Neural cell (in vitro differentiated cells): Measurements from ENCODE around the gene CLPSL2. TPM values are rescaled to one million over a fixed set of nuclear protein-coding genes. Genes with fewer than 3 reads are reported as not detected.

ENCODE experiments used
- H2AFZ ChIP-seq: fragments of 200-600, 300-800 bp; sonication (generic), shearing (Covaris generic); 2 replicates; pipeline ENCODE4 v1.6.0; 2014; ENCODE audit warnings: low read depth, mild to moderate bottlenecking, antibody characterized with exemption, low read length, moderate library complexity
- H3F3A ChIP-seq: fragments of 200-600 bp; shearing (Covaris generic); 2 replicates; pipeline ENCODE4 v1.6.1; 2016; ENCODE audit warnings: mild to moderate bottlenecking, moderate library complexity, mixed read lengths, antibody characterized with exemption, low read length; ENCODE audit not compliant: insufficient read depth, poor library complexity, severe bottlenecking
- H3K27ac ChIP-seq: fragments of 200-600, 300-800 bp; sonication (generic), shearing (Covaris generic); 2 replicates; pipeline ENCODE4 v1.5.1; 2014; ENCODE audit warnings: mild to moderate bottlenecking, low read length, moderate library complexity
- H3K27me3 ChIP-seq: fragments of 300-800, 200-600 bp; sonication (generic), shearing (Covaris generic); 2 replicates; pipeline ENCODE4 v1.6.0; 2014; ENCODE audit warnings: mild to moderate bottlenecking, low read depth, low read length, moderate library complexity; ENCODE audit not compliant: insufficient read depth
- H3K36me3 ChIP-seq: fragments of 300-800, 200-600 bp; sonication (generic), shearing (Covaris generic); 2 replicates; pipeline ENCODE4 v1.5.1; 2014; ENCODE audit warnings: mild to moderate bottlenecking, antibody characterized with exemption, low read length, moderate library complexity; ENCODE audit not compliant: insufficient read depth
- H3K4me2 ChIP-seq: fragments of 300-800, 200-600 bp; sonication (generic), shearing (Covaris generic); 2 replicates; pipeline ENCODE4 v1.6.0; 2014; ENCODE audit warnings: mild to moderate bottlenecking, low read length
- H3K4me3 ChIP-seq: fragments of 300-800, 200-600 bp; sonication (generic), shearing (Covaris generic); 2 replicates; pipeline ENCODE4 v1.5.1; 2014; ENCODE audit warnings: mild to moderate bottlenecking, low read length, moderate library complexity
- H3K79me2 ChIP-seq: fragments of 200-600 bp; shearing (Covaris generic); replicated peaks from 2 replicates; pipeline ENCODE4 v1.6.0; 2014; ENCODE audit warnings: mild to moderate bottlenecking, low read length, moderate library complexity; ENCODE audit not compliant: insufficient read depth
- H3K9ac ChIP-seq: fragments of 300-800, 200-600 bp; sonication (generic), shearing (Covaris generic); 2 replicates; pipeline ENCODE4 v1.6.1; 2016; ENCODE audit warnings: mild to moderate bottlenecking, low read length, mixed read lengths
- H3K9me2 ChIP-seq: fragments of 200-600 bp; shearing (Covaris generic); 2 replicates; pipeline ENCODE4 v1.6.1; 2016; ENCODE audit warnings: mild to moderate bottlenecking, low read length, mixed read lengths; ENCODE audit not compliant: insufficient read depth
- H3K9me3 ChIP-seq: fragments of 200-600, 300-800 bp; sonication (generic), shearing (Covaris generic); 2 replicates; pipeline ENCODE4 v1.6.1; 2016; ENCODE audit warnings: mild to moderate bottlenecking, mixed run types, low read length, moderate library complexity, mixed read lengths
- H4K20me1 ChIP-seq: fragments of 200-600 bp; shearing (Covaris generic); 2 replicates; pipeline ENCODE4 v1.6.1; 2016; ENCODE audit warnings: mild to moderate bottlenecking, mixed run types; ENCODE audit not compliant: insufficient read depth
- EP300 ChIP-seq: fragments of 450-650 bp; conservative IDR thresholded peaks from 2 replicates; pipeline ENCODE4 v1.6.1; 2014; ENCODE audit warnings: antibody characterized with exemption, mild to moderate bottlenecking, moderate library complexity; ENCODE audit not compliant: poor library complexity, severe bottlenecking
- EZH2 ChIP-seq: fragments of 200-600, 300-800 bp; shearing (Covaris generic), sonication (generic); IDR thresholded peaks from 2 replicates; pipeline ENCODE4 v1.6.1; 2014; ENCODE audit warnings: antibody characterized with exemption, low read length, borderline replicate concordance, mild to moderate bottlenecking; ENCODE audit not compliant: insufficient read depth, poor library complexity, severe bottlenecking
- MXI1 ChIP-seq: fragments of 450-650 bp; conservative IDR thresholded peaks from 2 replicates; pipeline ENCODE4 v1.6.1; 2014; ENCODE audit warnings: antibody characterized with exemption, mild to moderate bottlenecking; ENCODE audit not compliant: poor library complexity, severe bottlenecking
- RAD21 ChIP-seq: fragments of 450-650 bp; conservative IDR thresholded peaks from 2 replicates; pipeline ENCODE4 v1.6.1; 2014; ENCODE audit warnings: antibody characterized with exemption, mild to moderate bottlenecking, moderate library complexity
- REST ChIP-seq: IDR thresholded peaks from 2 replicates; pipeline ENCODE4 v1.6.1; 2012; ENCODE audit warnings: borderline replicate concordance
- SMC3 ChIP-seq: fragments of 450-650 bp; conservative IDR thresholded peaks from 2 replicates; pipeline ENCODE4 v1.6.1; 2014; ENCODE audit warnings: antibody characterized with exemption, mild to moderate bottlenecking, moderate library complexity; ENCODE audit not compliant: poor library complexity
- TAF1 ChIP-seq: IDR thresholded peaks from 2 replicates; pipeline ENCODE4 v1.6.1; 2012; ENCODE audit warnings: low read depth
- polyA plus RNA-seq: library from polyadenylated mRNA; depleted of rRNA; stranded (reverse); fragments of >200 nt; gene quantifications from 2 replicates; pipeline ENCODE4 v1.2.3, GENCODE V29; 2014

Gene CLPSL2
- polyA plus RNA-seq, 1 donor from 2014 or later, result not detected

- H3K4me3 ChIP-seq, result no peak overlapping the region
- H3K36me3 ChIP-seq, result no peaks in the 10 kb centered on the region
- no peaks in the 10 kb centered on the region for H4K20me1 ChIP-seq
- no peaks in the 10 kb centered on the region for H3K27me3 ChIP-seq
- H3K4me2 ChIP-seq, result no peak overlapping the region
- no peaks in the 10 kb centered on the region for H3K9me3 ChIP-seq
- no peak overlapping the region for H2AFZ ChIP-seq
- no peak overlapping the region for H3K9ac ChIP-seq
- no peaks in the 10 kb centered on the region for H3K79me2 ChIP-seq
- TF ChIP-seq RAD21 (no peak), EZH2 (no peak), MXI1 (no peak), REST (no peak), TAF1 (no peak), EP300 (no peak)
- H3F3A ChIP-seq, result no peaks in the 10 kb centered on the region
- H3K9me2 ChIP-seq, result no peaks in the 10 kb centered on the region
- H3K27ac ChIP-seq, result no peak overlapping the region
Measured at GRCh38 chr6:35798706-35799105, 22.3 kb downstream of the CLPSL2 start.

GRCh38 chr6:35801148-35801547 lies 24.8 kb downstream of the CLPSL2 start:
- no peaks in the 10 kb centered on the region for H3K79me2 ChIP-seq
- no peak for TF ChIP-seq TAF1
- no peak for TF ChIP-seq MXI1

GRCh38 chr6:35804996-35805736 lies 28.8 kb downstream of the CLPSL2 start, which contains the start of gene LHFPL5:
LHFPL5 (plus strand) TSS chr6:35805352; CDS start chr6:35805671, 319 bp downstream.
- Histone ChIP-seq H3K79me2 (no peaks in the 10 kb centered on the region), H3K36me3 (no peaks in the 10 kb centered on the region), H3K9me3 (no peaks in the 10 kb centered on the region), H3K4me3 (peak within 1 kb of the TSS; percentile 62), H3F3A (no peaks in the 10 kb centered on the region), H3K27ac (no peak within 1 kb of the TSS), H3K27me3 (no peaks in the 10 kb centered on the region), H3K4me2 (no peak within 1 kb of the TSS), H3K9ac (peak within 1 kb of the TSS; percentile 36), H4K20me1 (no peaks in the 10 kb centered on the region), H3K9me2 (no peaks in the 10 kb centered on the region), H2AFZ (no peak within 1 kb of the TSS)
- TF ChIP-seq SMC3 (no peak), RAD21 (no peak), REST (peak; percentile 90)

More at GRCh38 chr6:35801148-35801547, 24.8 kb downstream of the CLPSL2 start:
- H3K4me3 ChIP-seq, result no peak overlapping the region
- H3K36me3 ChIP-seq, result no peaks in the 10 kb centered on the region
- no peak overlapping the region for H3K27ac ChIP-seq
- no peaks in the 10 kb centered on the region for H3K27me3 ChIP-seq
- no peaks in the 10 kb centered on the region for H3K9me2 ChIP-seq
- no peaks in the 10 kb centered on the region for H4K20me1 ChIP-seq
- H2AFZ ChIP-seq, result no peak overlapping the region
- H3F3A ChIP-seq, result no peaks in the 10 kb centered on the region
- H3K9me3 ChIP-seq, result no peaks in the 10 kb centered on the region
- H3K4me2 ChIP-seq, result no peak overlapping the region
- no peak overlapping the region for H3K9ac ChIP-seq
